Stimulated activated CD8-positive, alpha-beta memory T cell treated with anti-CD3 and anti-CD28 coated beads, Interleukin-4, amount 100 ng/mL, for 4 hours (primary cell): ENCODE data around the gene GRID1.
"Not testable (repeated sequence)": the region's sequence is repeated elsewhere in the genome, so short reads cannot be mapped to it uniquely, and the experiment has no call there.

Experiments
- DNase-seq, 2 donors: peaks; one replicate each; pipeline ENCODE4 v3.0.0-alpha.2; 2020; ENCODE audit warnings: low read depth in 2 of 2, low spot score in 1 of 2

Gene GRID1

GRCh38 chr10:85858776-85859515 is 507.6 kb downstream of the GRID1 start:
- no peak for DNase-seq

- no peak for DNase-seq
These were observed 508.8 kb downstream of the GRID1 start for GRCh38 chr10:85857791-85858190.

GRCh38 chr10:85857305-85857704 is 509.3 kb downstream of the GRID1 start:
- no peak for DNase-seq

- DNase-seq: no peak
These were observed 514.7 kb downstream of the GRID1 start for GRCh38 chr10:85851934-85852333.

GRCh38 chr10:85851325-85851724 is 515.3 kb downstream of the GRID1 start:
- DNase-seq: no peak

DNA sequence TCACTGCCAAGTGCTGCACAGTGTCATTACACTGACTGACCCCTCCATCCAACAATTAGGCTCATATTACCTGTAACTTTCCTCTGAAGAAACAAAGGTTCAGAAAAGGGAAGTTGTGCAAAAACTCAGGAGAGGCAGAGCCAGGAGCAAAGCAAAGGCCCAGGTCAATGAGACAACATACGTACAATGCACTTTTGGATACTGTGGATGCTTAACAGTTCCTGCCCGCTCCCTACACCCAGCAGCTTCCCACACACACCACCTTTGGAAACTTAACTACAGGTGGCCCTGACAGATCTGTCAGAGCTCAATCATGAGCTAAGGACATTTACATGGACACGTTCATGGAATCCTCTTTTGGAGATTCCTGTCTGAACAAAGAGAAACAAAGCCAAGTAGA is 515.9 kb downstream of the GRID1 start:
- DNase-seq: no peak

- no peak for DNase-seq
These were observed 517.3 kb downstream of the GRID1 start for GRCh38 chr10:85849315-85849714.

DNA sequence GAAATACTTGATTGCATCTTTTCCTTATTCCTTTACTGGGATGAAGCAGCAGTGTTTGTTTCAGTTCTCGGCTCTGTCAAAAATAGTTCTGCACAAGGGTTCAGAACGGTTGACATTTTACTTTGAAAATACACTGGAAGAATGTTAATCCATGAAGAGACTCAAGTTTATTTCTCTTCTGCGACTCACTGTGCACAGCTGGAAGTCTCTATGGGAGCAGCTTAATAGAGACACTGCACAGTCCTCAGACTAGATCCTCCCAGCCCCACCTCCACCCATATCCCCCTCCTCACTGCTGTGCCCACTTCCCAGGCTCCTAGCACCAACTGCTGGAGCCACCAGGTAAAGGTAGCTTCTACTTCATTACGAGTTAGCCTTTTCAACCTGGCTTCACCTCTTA is 517.8 kb downstream of the GRID1 start:
- DNase-seq: no peak

- no peak for DNase-seq
These were observed 519.5 kb downstream of the GRID1 start for GRCh38 chr10:85847085-85847484.

DNA sequence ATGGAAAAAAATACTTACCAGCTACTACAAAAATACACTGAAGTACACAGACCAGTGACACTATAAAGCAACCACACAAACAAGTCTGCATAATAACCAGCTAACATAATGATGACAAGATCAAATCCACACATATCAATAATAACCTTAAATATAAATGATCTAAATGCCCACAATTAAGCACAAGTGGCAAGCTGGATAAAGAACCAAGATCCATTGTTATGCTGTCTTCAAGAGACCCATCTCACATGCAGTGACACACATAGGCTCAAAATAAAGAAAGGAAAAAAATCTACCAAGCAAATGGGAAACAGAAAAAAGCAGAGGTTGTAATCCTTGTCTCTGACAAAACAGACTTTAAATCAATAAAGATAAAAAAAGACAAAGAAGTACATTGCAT is 527.9 kb downstream of the GRID1 start:
- not testable (repeated sequence) for DNase-seq

DNA sequence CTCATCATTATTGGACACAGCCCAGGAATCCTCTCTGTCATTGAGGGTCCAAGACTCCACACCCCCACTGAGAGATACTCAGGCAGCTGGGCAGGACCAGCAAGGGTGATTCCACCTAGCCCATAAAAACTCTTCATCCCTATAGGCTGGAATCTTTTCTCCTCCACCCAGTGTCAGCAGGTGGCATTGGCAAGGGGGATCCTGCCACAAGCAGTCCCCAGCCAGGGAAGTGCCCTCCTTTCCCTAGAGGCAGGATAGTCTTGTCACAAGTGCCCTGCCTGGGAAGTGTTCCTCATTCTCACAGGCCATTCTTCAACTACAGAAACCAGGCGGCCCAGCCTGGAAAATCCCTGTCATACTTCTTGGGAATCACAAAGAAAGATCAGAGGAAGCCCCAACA is 533.6 kb downstream of the GRID1 start:
- no peak for DNase-seq

DNA sequence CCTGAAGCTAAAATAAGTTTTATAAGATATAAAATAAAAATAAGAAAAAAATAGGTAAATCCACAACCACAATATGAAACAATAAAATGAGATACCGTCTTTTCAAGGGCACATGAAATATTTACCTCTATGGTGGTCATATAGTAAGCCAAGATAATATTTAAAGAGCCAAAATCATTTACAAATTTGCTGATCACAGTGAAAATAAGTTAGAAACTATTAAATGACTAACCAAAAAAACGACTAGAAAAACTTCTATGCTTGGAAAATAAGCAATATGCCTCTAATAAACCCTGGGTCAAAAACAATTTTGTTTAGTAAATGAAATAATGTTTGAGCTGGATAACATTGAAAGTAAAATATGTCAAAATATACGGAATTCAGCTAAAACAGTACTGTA is 535.2 kb downstream of the GRID1 start:
- no peak for DNase-seq

- DNase-seq: no peak
These were observed 540.2 kb downstream of the GRID1 start for GRCh38 chr10:85826377-85826776.

DNA sequence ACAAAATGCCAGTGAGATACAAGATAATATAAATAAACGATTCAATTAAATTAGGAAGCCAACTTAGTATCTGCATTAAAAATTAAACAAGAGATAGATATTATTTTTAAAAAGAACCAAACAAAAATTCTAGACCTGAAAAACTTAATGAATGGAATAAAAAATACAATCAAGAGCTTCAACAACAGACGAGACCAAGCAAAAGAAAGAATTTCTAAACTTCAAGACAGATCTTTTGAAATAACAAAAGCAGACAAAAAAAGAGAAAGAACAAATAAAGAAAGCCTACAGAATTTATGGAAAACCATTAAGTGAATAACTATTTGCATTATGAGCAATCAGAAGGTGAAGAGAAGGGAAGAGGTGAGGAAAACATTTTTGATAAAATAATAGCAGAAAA is 555.2 kb downstream of the GRID1 start:
- DNase-seq: no peak

GRCh38 chr10:85810674-85811073 is 555.9 kb downstream of the GRID1 start:
- DNase-seq: no peak

DNA sequence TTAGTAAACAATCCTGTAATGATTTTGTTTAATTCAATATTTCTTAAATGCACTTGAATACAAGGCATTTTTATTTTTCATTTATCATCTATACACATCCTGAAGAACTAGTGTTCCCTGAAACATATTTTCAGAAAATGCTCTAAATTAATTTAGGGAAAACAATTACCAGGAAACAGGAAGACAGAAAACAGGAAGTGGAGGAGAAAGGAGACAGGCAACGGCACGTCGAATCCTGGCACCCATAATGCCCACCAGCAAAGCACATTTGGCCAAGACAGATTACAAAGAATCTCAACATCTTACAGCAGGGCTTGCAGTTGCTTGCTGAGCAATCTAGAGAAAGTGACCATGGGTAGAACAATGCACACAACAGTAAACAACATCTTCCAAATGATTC is 571.1 kb downstream of the GRID1 start:
- DNase-seq: no peak

DNA sequence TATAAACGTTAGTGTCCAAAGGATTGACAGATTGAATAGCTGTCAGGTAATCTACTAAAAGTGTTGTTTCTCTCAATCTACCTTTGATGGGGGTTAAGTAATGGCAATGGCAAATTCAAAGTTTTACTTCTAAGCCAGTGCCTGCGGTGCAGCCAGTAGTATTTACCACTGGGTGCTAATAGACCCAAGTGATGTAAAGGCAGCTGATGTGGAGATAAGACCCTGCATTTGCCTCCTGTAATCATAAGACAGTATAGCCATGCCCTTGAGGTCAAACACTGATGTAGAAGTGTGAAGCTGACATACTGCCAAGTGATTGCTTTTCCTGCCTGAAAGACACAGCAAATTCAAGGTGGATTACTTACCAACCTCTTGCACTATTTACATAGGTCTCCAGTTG is 572.0 kb downstream of the GRID1 start:
- DNase-seq: no peak

DNA sequence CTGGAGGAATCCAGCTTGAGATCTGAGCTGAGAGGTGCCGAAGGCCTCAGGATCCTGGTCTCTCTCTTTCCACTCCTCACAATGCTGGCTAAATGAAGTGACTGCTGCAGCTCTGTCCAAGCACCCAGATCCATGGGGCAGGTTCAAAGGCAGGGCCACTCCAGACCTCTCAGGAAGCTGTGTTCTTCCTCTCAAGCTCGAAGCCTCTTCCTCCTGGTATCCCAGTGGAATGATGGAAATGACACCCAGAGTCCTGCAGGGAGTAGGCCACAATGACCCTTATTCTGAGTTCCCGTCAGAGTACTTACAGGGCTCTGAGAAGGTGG is 574.1 kb downstream of the GRID1 start:
- no peak for DNase-seq

DNA sequence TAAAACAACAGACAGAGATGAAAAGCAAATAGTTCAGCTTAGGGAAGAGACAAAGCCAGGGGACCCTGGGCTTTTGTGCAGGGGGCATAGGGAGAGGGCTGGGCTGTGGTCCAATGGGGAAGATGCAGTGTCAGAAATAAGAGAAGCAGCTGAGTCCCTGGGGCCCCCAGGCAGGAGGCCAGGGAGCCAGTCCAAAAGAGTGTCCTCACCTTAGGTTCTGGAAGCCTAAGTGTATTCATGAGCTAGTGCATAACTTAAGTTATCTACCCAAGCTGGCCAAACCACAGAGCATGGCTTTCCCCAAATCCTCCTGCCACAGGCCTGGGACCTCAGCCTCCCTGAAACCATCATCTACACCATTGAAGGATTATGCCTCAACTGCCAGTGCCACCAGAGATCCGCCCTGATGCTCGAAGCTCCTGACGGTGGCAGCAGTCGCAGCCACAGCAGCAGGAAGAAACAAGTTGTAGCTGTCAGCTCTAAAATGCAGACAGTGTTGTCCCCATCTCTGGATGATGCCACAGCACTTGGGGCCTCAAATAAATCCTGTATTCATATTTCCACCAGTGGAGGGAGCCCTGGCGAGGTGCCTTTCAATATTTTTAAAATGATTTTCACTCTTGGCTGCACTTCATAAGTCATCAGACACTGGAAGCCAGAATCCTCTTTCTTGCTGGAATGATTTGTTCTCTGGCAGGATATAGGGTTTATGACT is 574.6 kb downstream of the GRID1 start:
- DNase-seq: no peak

DNA sequence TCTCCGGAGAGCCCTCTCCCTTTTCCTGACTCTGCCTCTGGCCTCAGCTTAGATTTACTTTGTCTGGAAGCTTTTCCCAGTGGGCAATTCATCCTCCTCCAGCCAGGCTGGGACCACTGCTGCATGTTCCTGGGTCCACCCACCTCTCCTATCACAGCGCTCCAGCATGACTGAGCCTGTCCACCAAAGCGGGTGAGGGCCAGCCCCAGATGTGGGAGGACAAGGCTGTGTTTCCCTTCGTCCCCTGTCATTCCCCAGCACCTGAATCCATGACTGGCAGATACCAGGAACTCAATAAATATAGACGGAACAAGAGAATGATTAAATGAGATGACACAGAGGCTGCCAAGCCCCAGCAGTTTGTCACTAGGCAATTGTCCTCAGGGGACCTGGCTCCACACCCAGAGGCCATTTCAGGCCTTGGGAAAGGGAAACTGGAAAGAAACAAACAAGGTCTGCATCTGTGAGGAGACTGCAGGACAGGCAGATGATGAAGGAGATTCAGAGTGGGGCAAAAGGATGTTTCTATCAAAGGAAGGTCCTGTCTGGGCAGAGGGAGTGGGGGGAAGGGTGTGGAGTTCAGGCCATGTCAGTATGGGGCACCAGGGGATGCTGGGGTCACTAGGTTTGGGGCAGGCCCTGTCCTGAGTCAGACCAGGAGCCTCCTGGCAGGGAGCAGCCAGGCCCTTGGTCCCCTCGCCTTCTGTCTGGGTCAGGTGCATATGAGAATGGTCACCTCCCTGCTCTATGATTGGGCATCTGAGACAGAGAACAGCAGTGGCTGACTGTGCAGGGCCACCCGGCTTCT is 576.4 kb downstream of the GRID1 start:
- DNase-seq: no peak

DNA sequence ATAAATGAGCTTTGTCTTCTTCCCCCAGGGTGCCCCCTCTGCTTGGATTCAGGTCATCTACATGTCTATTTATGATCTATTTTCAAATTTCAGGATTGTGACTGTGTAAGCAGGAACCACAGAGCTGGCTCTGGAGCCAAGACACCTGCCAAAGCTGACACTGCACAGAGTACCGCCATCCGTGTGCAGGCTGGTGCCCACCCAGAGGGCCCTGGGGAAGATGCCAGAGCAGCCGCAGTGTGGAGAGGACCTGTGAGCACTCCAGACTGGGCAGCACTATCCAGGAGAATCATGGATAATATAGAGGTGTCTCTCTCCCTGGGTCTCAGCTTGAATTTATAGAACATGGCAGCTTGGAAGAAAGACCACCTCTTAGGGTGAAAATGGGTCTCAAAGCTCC is 577.5 kb downstream of the GRID1 start:
- no peak for DNase-seq

DNA sequence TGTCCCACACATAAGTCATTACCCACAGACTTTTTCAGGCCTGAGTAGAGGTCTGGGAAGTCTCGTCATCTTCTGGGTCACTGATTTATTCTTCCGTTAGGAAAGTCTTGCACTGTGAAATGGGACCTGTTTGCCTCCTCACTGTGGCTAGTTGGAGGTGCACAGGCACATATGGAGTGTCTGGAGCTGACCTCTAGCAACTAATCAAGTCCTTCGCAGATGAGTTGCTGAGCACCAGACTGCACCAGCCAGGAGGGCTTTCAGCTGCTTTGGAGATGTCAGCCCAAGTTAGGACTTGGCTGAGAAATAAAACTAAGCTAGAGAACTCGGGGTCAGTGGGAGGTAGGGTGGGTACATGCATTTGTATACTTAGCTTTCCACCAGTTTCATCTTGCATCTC is 578.0 kb downstream of the GRID1 start:
- no peak for DNase-seq
